GM10266 (cell line): Measurements from ENCODE around the gene RALGAPA1.
A peak's percentile ranks its signal among the peaks of the same experiment; 100 is the strongest.

Experiments used
- DNase-seq: peaks from one replicate; pipeline ENCODE4 v3.0.0; 2012; ENCODE audit errors: extremely low spot score
- CTCF ChIP-seq: IDR thresholded peaks from 2 replicates; pipeline ENCODE4 v1.5.1; 2012; ENCODE audit warnings: mild to moderate bottlenecking, low read depth; ENCODE audit not compliant: control insufficient read depth, insufficient read depth; ENCODE audit errors: missing control alignments

The RALGAPA1 gene

DNA sequence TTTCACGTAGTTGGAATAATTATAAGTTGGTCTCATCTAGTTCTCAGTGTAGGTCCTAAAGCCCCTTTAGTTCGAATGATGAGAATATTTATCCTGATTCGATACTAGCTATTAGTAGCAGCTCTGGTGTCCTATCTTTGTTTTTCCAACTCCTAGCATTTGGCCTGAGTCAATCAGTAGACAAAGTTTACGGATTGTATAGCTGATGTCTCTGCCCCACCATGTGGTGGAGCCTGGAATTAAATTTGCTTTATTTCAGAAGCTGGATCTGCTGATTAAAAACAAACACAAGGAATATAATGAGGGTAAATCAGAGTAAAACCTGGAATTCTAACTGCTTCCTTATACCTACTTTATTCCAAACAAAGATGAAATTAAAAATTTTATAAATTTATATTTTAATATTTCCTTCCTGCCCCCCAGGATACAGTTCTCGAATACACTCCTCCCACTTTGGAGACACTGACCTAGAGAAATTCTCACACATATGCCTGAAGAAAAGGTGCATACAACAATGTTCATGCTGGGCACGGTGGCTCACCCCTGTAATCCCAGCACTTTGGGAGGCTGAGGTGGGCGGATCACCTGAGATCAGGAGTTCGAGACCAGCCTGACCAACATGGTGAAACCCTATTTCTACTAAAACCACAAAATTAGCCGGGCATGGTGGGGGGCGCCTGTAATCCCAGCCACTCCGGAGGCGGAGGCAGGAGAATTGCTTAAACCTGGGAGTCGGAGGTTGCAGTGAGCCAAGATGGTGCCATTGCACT is 9.4 kb upstream of the RALGAPA1 start:
- peak; percentile 58 for DNase-seq
- TF ChIP-seq CTCF: peak; percentile 44

DNA sequence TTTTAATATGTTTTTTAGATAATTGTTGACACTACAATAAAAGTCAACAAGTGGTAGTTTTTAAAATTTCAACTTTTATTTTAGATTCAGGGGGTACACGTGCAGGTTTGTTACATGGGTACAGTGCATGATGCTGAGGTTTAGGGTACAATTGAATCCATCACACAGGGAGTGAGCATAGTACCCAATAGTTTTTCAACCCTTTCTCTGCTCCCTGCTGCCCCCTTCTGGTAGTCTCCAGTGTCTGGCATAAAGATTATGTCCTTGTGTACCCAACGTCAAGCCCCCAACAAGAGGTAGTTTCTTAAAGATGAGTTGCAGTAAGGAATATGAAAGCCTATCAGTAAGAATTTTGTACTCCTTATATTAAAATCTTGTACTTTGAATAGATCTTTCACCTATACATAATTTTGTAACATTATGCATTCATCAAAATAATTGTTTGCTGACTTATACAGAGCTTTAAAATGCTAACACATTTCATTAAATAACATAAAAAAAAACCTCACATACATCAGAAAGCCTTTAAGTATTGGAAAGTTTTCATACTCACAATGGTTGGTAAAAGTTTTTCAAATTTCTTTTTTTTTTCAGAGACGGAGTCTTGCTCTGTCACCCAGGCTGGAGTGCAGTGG is 5.4 kb upstream of the RALGAPA1 start:
- TF ChIP-seq CTCF: peak; percentile 78
- DNase-seq: peak; percentile 62

DNA sequence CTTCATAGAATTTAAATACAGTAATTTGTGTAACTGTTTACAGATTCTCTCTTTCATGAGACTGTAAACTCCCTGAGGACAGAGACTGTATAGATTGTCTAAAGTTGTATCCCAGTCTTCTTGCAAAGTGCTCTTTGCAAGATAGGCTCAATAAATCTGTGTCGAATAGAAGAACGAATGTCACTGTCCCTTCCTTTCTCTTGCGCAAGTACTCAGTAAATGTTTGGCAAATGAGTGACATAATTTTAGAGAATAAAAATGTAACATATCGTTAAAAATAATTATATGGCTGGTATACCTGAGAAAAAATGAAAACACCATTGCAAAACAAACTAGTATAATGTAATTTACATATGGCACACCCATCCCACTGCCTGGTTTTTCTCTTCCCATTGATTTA is 1.9 kb upstream of the RALGAPA1 start:
- no peak for TF ChIP-seq CTCF

DNA sequence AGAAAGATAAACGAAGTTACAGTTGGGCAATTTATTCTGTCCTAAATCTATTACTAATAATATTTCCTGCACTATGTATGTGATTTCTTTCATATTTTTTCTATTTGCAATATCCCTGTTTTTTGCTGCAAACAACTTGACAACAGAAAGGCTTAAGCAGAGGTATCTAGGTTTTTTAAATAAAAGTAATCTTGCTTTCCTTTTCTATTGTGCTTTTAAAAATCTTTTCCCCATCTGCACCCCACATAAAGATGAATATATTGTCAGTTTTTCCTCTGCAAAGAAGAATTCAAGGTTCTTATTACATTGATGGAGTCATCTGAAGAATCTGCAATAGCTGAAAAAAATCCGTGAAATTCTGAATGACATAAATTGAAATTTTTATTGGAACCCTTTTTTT is 502 bp upstream of the RALGAPA1 start:
- DNase-seq: no peak
- no peak for TF ChIP-seq CTCF

More for the DNA sequence above, 1.9 kb upstream of the RALGAPA1 start:
- DNase-seq: no peak

GRCh38 chr14:35808076-35808637 is 938 bp downstream of the RALGAPA1 start:
- DNase-seq: no peak
- no peak for TF ChIP-seq CTCF

DNA sequence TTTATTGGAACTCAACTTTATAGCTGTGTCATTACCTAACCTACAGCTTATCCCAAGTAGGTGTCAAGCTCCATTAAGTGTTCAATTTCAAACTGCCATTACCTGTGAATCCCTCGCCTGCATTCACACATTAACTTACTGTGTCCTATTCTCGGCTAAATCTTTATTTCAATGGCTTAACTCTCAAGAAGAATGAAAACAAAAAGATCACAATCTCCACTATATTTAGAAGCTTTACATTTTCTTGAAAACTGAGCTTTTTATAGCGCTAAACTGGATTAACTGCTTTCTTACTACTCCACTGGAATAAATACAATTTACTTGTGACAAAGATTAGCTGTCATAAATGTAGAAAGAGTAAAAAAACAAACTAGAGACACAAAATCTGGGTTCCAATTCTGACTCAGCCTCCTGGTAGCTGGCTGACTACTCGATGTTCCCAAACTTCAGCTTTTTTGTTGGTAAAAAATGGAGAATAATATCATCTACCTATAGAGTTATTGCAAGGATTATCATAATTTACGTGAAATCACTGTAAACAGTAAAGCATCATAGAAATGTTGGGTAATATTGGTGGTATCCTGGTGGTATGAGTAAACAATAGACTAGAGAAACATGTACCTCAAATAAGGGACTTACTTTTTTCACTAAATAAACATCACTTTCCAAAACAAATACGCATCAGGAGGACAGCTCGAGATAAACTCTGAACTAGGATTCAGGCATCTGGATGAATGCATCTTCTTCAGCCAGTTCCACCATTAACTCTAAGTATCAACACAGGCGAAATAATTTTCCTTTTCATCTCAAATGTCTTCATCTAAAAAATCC is 1.7 kb downstream of the RALGAPA1 start:
- TF ChIP-seq CTCF: no peak
- no peak for DNase-seq
